Measurements from ENCODE around the gene PDLIM4.

GRCh38 chr5:132209901-132210545, 47.5 kb upstream of the PDLIM4 start:
- TF ChIP-seq CTCF (IDR thresholded peaks at IDR 0.05; ENCODE audit: insufficient read depth, low read depth, low read length) = no peak
- no peak for TF ChIP-seq EZH2 (IDR thresholded peaks at IDR 0.05; ENCODE audit: insufficient read depth, low read length)

Data from astrocyte (in vitro differentiated cells and primary cell).